G401 (cell line): Measurements from ENCODE around the gene TEAD1. TPM values are rescaled to one million over a fixed set of nuclear protein-coding genes. Genes with fewer than 3 reads are reported as not detected.

Experiments
- DNase-seq: peaks from one replicate; pipeline ENCODE4 v3.0.0-alpha.2; 2015; ENCODE audit warnings: low spot score
- in situ Hi-C: cut with HindIII; loops from 2 replicates; pipeline ENCODE4 v1.10.0; 2016; ENCODE audit warnings: low sequenced_read_pairs, mixed read lengths
- total RNA-seq: library from RNA; depleted of rRNA; stranded (reverse); fragments of >200 nt; shearing (Covaris generic); gene quantifications from 2 replicates; pipeline ENCODE4 v1.2.3, GENCODE V29; 2014

The TEAD1 gene
- total RNA-seq, 1 experiment from 2014 or later = 33.4 TPM

GRCh38 chr11:12683874-12684273 is 9.7 kb downstream of the TEAD1 start:
- in situ Hi-C loops = no loop called here
- DNase-seq = no peak

GRCh38 chr11:12684315-12684714 is 10.1 kb downstream of the TEAD1 start:
- in situ Hi-C loops = no loop called here
- DNase-seq = no peak

- DNase-seq = no peak
- in situ Hi-C loops = no loop called here
These were observed 10.6 kb downstream of the TEAD1 start for GRCh38 chr11:12684816-12685215.

- in situ Hi-C loops = no loop called here
- DNase-seq = no peak
These were observed 11.0 kb downstream of the TEAD1 start for GRCh38 chr11:12685229-12685628.

GRCh38 chr11:12686246-12687060 is 12.2 kb downstream of the TEAD1 start:
- DNase-seq = no peak
- in situ Hi-C loops = no loop called here

GRCh38 chr11:12687216-12687623 is 13.0 kb downstream of the TEAD1 start:
- DNase-seq = no peak
- in situ Hi-C loops = no loop called here

- in situ Hi-C loops = no loop called here
- no peak for DNase-seq
These were observed 13.5 kb downstream of the TEAD1 start for GRCh38 chr11:12687740-12688139.

GRCh38 chr11:12689029-12689755 is 15.0 kb downstream of the TEAD1 start:
- in situ Hi-C loops = no loop called here
- DNase-seq = no peak

GRCh38 chr11:12690663-12691062 is 16.4 kb downstream of the TEAD1 start:
- in situ Hi-C loops = no loop called here
- DNase-seq = no peak

- no peak for DNase-seq
- in situ Hi-C loops = no loop called here
These were observed 17.3 kb downstream of the TEAD1 start for GRCh38 chr11:12691473-12691872.

GRCh38 chr11:12692229-12693075 is 18.2 kb downstream of the TEAD1 start:
- in situ Hi-C loops = no loop called here
- peak; percentile 81 for DNase-seq

GRCh38 chr11:12693094-12693478 is 18.9 kb downstream of the TEAD1 start:
- no peak for DNase-seq
- in situ Hi-C loops = no loop called here

GRCh38 chr11:12693479-12694182 is 19.4 kb downstream of the TEAD1 start:
- in situ Hi-C loops = no loop called here
- DNase-seq = peak; percentile 55

- no peak for DNase-seq
- in situ Hi-C loops = no loop called here
These were observed 19.9 kb downstream of the TEAD1 start for GRCh38 chr11:12694183-12694531.

GRCh38 chr11:12695221-12695794 is 21.1 kb downstream of the TEAD1 start:
- in situ Hi-C loops = no loop called here
- no peak for DNase-seq

- in situ Hi-C loops = no loop called here
- no peak for DNase-seq
These were observed 21.7 kb downstream of the TEAD1 start for GRCh38 chr11:12695873-12696272.

- no peak for DNase-seq
These were observed 22.8 kb downstream of the TEAD1 start for GRCh38 chr11:12696911-12697581.

GRCh38 chr11:12698048-12698447 is 23.8 kb downstream of the TEAD1 start:
- in situ Hi-C loops = no loop called here

More at GRCh38 chr11:12696911-12697581, 22.8 kb downstream of the TEAD1 start:
- in situ Hi-C loops = no loop called here

More at GRCh38 chr11:12698048-12698447, 23.8 kb downstream of the TEAD1 start:
- DNase-seq = no peak
